K562 (cell line): Measurements from ENCODE around the gene DLK2. TPM values are rescaled to one million over a fixed set of nuclear protein-coding genes. Genes with fewer than 3 reads are reported as not detected.

Source experiments
- ATF6 ChIP-seq: sonication (generic); formaldehyde crosslinking; IDR thresholded peaks from 2 replicates; pipeline ENCODE4 v1.4.0; 2020; ENCODE audit warnings: mild to moderate bottlenecking, missing genetic modification reagents
- E2F3 ChIP-seq: fragments of 250-450 bp; sonication (Bioruptor Pico); IDR thresholded peaks from 2 replicates; pipeline ENCODE4 v1.4.0; 2020; ENCODE audit warnings: mild to moderate bottlenecking
- GATA2 ChIP-seq: sonication (generic); formaldehyde crosslinking; IDR thresholded peaks from 2 replicates; pipeline ENCODE4 v1.4.0; 2020; ENCODE audit warnings: mild to moderate bottlenecking, missing genetic modification reagents
- HDAC2 ChIP-seq: fragments of 450-650 bp; IDR thresholded peaks from 2 replicates; pipeline ENCODE4 v1.6.1; 2016; ENCODE audit warnings: mild to moderate bottlenecking
- JUND ChIP-seq, 2 experiments: IDR thresholded peaks; 2 replicates in 1 of 2; 3 replicates in 1 of 2; pipeline ENCODE4 v1.6.1; 2011; ENCODE audit warnings: borderline replicate concordance in 2 of 2, low read depth in 2 of 2, low read length in 2 of 2, improper control_type of control experiment in 1 of 2, missing biosample characterization in 1 of 2, missing genetic modification characterization in 1 of 2, missing genetic modification reagents in 1 of 2
- KDM5B ChIP-seq: fragments of 200-600 bp; sonication (generic); IDR thresholded peaks from 2 replicates; pipeline ENCODE4 v1.6.1; 2012; ENCODE audit warnings: low read depth, mild to moderate bottlenecking, moderate library complexity, low read length, control low read depth, inconsistent platforms; ENCODE audit not compliant: insufficient replicate concordance
- MLLT1 ChIP-seq, 2 experiments: fragments of 450-650 bp; IDR thresholded peaks; 2 replicates each; pipeline ENCODE4 v1.6.1; 2016
- MXI1 ChIP-seq: IDR thresholded peaks from 2 replicates; pipeline ENCODE4 v1.6.1; 2011; ENCODE audit warnings: low read depth, mild to moderate bottlenecking, improper control_type of control experiment, low read length
- NONO ChIP-seq, 2 experiments: fragments of 200-400 bp in 1 of 2; fragments of 450-650 bp in 1 of 2; formaldehyde crosslinking in 1 of 2; IDR thresholded peaks; 2 replicates each; pipeline ENCODE4 v1.6.1; 2017; ENCODE audit warnings: low read depth in 2 of 2, mild to moderate bottlenecking in 2 of 2, moderate library complexity in 2 of 2, low read length in 1 of 2
- PHF20 ChIP-seq: fragments of 450-650 bp; IDR thresholded peaks from 2 replicates; pipeline ENCODE4 v1.6.1; 2018; ENCODE audit not compliant: partially characterized antibody
- PRPF4 ChIP-seq: fragments of 200-400 bp; formaldehyde crosslinking; IDR thresholded peaks from one replicate; pipeline ENCODE4 v1.6.1; 2017; ENCODE audit warnings: low read length, low read depth, mild to moderate bottlenecking; ENCODE audit not compliant: insufficient read depth, poor library complexity, severe bottlenecking
- SAP30 ChIP-seq: fragments of 200-600 bp; sonication (generic); IDR thresholded peaks from 2 replicates; pipeline ENCODE4 v1.6.1; 2012; ENCODE audit warnings: borderline replicate concordance, low read depth, mild to moderate bottlenecking, moderate library complexity, low read length, control low read depth, inconsistent platforms; ENCODE audit not compliant: insufficient read depth, poor library complexity, severe bottlenecking
- STAT5B ChIP-seq: fragments of 250-450 bp; sonication (Bioruptor Pico); IDR thresholded peaks from 2 replicates; pipeline ENCODE4 v1.8.0; 2021; ENCODE audit warnings: mild to moderate bottlenecking, inconsistent platforms
- TEAD1 ChIP-seq, 2 experiments: fragments of 450-650 bp in 1 of 2; sonication (generic) in 1 of 2; formaldehyde crosslinking; IDR thresholded peaks; 2 replicates each; pipeline versions ENCODE4 v1.4.0 to v1.8.0; 2020 to 2022; ENCODE audit warnings: mild to moderate bottlenecking in 2 of 2, missing genetic modification reagents in 1 of 2
- UBTF ChIP-seq, 2 experiments: IDR thresholded peaks; 2 replicates each; pipeline ENCODE4 v1.6.1; 2012; ENCODE audit warnings: improper control_type of control experiment in 2 of 2, low read depth in 2 of 2, low read length in 2 of 2, borderline replicate concordance in 1 of 2
- ZNF518B ChIP-seq: fragments of 250-450 bp; sonication (Bioruptor Pico); IDR thresholded peaks from 2 replicates; pipeline ENCODE4 v1.5.0; 2021; ENCODE audit warnings: mild to moderate bottlenecking, moderate library complexity
- ZNF583 ChIP-seq: fragments of 250-450 bp; sonication (Bioruptor Pico); IDR thresholded peaks from 2 replicates; pipeline ENCODE4 v1.4.0; 2020
- polyA plus RNA-seq, 8 experiments: library from polyadenylated mRNA; depleted of rRNA in 4 of 8; stranded (reverse) in 5 of 8; unstranded in 3 of 8; fragments of >200 nt; fragmentation: Nextera tagmentation in 2 of 8; fragmentation: Illumina TruSeq in 1 of 8; extraction: Ambion mirVana in 2 of 8; extraction: Trizol in 1 of 8; gene quantifications; 2 replicates each; pipeline versions ENCODE4 v1.2.1 to v1.2.3, GENCODE V29; 2011 to 2014; ENCODE audit warnings: inconsistent platforms in 1 of 8, missing spikeins in 1 of 8
- total RNA-seq, 7 experiments: library from RNA; depleted of rRNA in 6 of 7; stranded (reverse); fragments of >200 nt in 6 of 7; fragmentation: Illumina TruSeq in 2 of 7; extraction: Trizol in 2 of 7; gene quantifications; 2 replicates each; pipeline versions ENCODE4 v1.2.1 to v1.2.3, GENCODE V29; 2011 to 2021; ENCODE audit warnings: low replicate concordance in 1 of 7

The DLK2 gene
- total and polyA plus RNA-seq, 9 of the 15 experiments (the other 6 are each of a cell fraction or from before 2014, with no cell fraction given), result 0.11 to 0.53 (median 0.29) TPM; not detected in 3

- TF ChIP-seq STAT5B, result no peak
- TF ChIP-seq KDM5B, result no peak
- TF ChIP-seq TEAD1 (CRISPR knock-in tag; IDR thresholded peaks at IDR 0.05), result no peak
- 0 out of 4 replicates have a peak, but pooled peaks of 1 of the 2 experiments have one; percentile 14 for TF ChIP-seq UBTF (IDR thresholded peaks at IDR 0.05; ENCODE audit: borderline replicate concordance in 1 of 2, low read depth in 2 of 2, low read length in 2 of 2)
- no peak for TF ChIP-seq E2F3
- TF ChIP-seq SAP30, result peak; percentile 29
- TF ChIP-seq PRPF4, result no peak
- peak; percentile 37 for TF ChIP-seq PHF20
- no peak for TF ChIP-seq ZNF518B (CRISPR knock-in tag)
- TF ChIP-seq ZNF583 (CRISPR knock-in tag), result no peak
- TF ChIP-seq NONO (IDR thresholded peaks at IDR 0.05; ENCODE audit: low read depth in 2 of 2, low read length in 1 of 2), result no peak
- no peak for TF ChIP-seq MXI1
- no peak for TF ChIP-seq MLLT1 (IDR thresholded peaks at IDR 0.05)
- no peak for TF ChIP-seq ATF6 (CRISPR knock-in tag)
- TF ChIP-seq HDAC2, result no peak
- no peak for TF ChIP-seq JUND (IDR thresholded peaks at IDR 0.05; ENCODE audit: borderline replicate concordance, low read depth, low read length)
- 0 out of 3 replicates have a peak, but pooled peaks have one; percentile 8 for TF ChIP-seq JUND (tag; IDR thresholded peaks at IDR 0.05; ENCODE audit: borderline replicate concordance, low read depth, low read length)
- TF ChIP-seq GATA2, result no peak
Measured at GRCh38 chr6:43428112-43428570, 27.2 kb downstream of the DLK2 start (continued).
